ENCODE measurements around the gene DONSON. TPM values are rescaled to one million over a fixed set of nuclear protein-coding genes. Genes with fewer than 3 reads are reported as not detected.

The DONSON gene
- total and polyA plus RNA-seq, 2 of the 13 experiments (the other 11 are each of a cell fraction or from before 2014, with no cell fraction given): 35.4 to 63.6 TPM

GRCh38 chr21:33552093-33552998 is 36.1 kb downstream of the DONSON start:
- no peak overlapping the region for H3K4me2 ChIP-seq (ENCODE audit: low read depth, low read length)
- peaks cover 36 to 90% of the 10 kb centered on the region in 2 experiments for H3K36me3 ChIP-seq (replicated peaks in 1 of 2; ENCODE audit: control insufficient read depth in 1 of 2, insufficient read depth in 2 of 2, low read length in 2 of 2)
- peaks cover 11% of the 10 kb centered on the region; the same call in 1 of the 2 replicates for H3K4me1 ChIP-seq (ENCODE audit: insufficient read depth, low read length)
- CTCF ChIA-PET (ENCODE audit: low intra/inter-chr PET ratio, low total read pairs): no interaction called here
- no peaks in the 10 kb centered on the region for H3K27me3 ChIP-seq (ENCODE audit: control insufficient read depth in 1 of 2, insufficient read depth in 2 of 2, low read length in 2 of 2)
- BruUV-seq (replicated peaks): no TSS peak
- intact Hi-C loops (cut with micrococcal nuclease; ENCODE audit: unreplicated experiment): no loop called here
- H4K20me1 ChIP-seq (ENCODE audit: insufficient read depth, low read length): peaks cover 67% of the 10 kb centered on the region
- H3K4me3 ChIP-seq (replicated peaks in 1 of 3; ENCODE audit: insufficient read depth in 1 of 3, low read depth in 2 of 3, low read length in 3 of 3): no peak overlapping the region
- POLR2A ChIA-PET: interaction anchor here (1.3 to 1.4 kb wide), 3 partner anchors 36 to 73 kb away, joined by 4 to 5 read pairs (median 5); partner anchors contain the start of genes DONSON and TMEM50B
- peaks cover 86% of the 10 kb centered on the region for H3K79me2 ChIP-seq (ENCODE audit: insufficient read depth, low read length)
- in situ Hi-C loops (cut with HindIII; ENCODE audit: extremely low pct_ligation_motif_present, low pct_unique_long_range_greater_than_20kb): no loop called here
- no peak overlapping the region for H2AFZ ChIP-seq (ENCODE audit: low read length)
- over 99% methylated on average over 21 of the region's 24 CpGs for WGBS (ENCODE audit: low lambda C conversion rate)
- DNase-seq (ENCODE audit: low spot score) (no peak), ATAC-seq (peak; percentile 24), FAIRE-seq (no peak)
- no peak overlapping the region for H3K9ac ChIP-seq (ENCODE audit: insufficient read depth, low read depth, low read length)
- no peaks in the 10 kb centered on the region for H3K9me3 ChIP-seq (ENCODE audit: low read length)
- no peak overlapping the region for H3K27ac ChIP-seq (ENCODE audit: extremely low read length, insufficient read depth, low read length)
- TF ChIP-seq SMAD3 (CRISPR knock-in tag; IDR thresholded peaks at IDR 0.05) (no peak), SSRP1 (CRISPR knock-in tag; IDR thresholded peaks at IDR 0.05) (peak; percentile 65; the same call in 1 of the 2 replicates), ZNF280D (CRISPR knock-in tag; IDR thresholded peaks at IDR 0.05) (no peak), ZFP37 (CRISPR knock-in tag; IDR thresholded peaks at IDR 0.05; ENCODE audit: borderline replicate concordance) (0 out of 2 replicates have a peak, but pooled peaks have one; percentile 33), ATF1 (CRISPR knock-in tag; IDR thresholded peaks at IDR 0.05) (peak; percentile 36; the same call in 1 of the 2 replicates), POLR2AphosphoS2 (IDR thresholded peaks at IDR 0.05; ENCODE audit: low read depth, low read length) (peak; percentile 93), SAFB2 (CRISPR knock-in tag; IDR thresholded peaks at IDR 0.05; ENCODE audit: borderline replicate concordance, low read depth) (0 out of 2 replicates have a peak, but pooled peaks have one; percentile 8), AFF4 (CRISPR knock-in tag; IDR thresholded peaks at IDR 0.05) (no peak), ZBTB33 (CRISPR knock-in tag; IDR thresholded peaks at IDR 0.05) (peak; percentile 33; the same call in 1 of the 2 replicates), ZNF710 (CRISPR knock-in tag; IDR thresholded peaks at IDR 0.05; ENCODE audit: borderline replicate concordance) (no peak)
